T-helper 1 cell (primary cell): ENCODE results near the gene CREB5.

Experiments
- DNase-seq, 5 donors: peaks; one replicate each; pipeline ENCODE4 v3.0.0-alpha.2; 2012 to 2020

Gene CREB5

DNA sequence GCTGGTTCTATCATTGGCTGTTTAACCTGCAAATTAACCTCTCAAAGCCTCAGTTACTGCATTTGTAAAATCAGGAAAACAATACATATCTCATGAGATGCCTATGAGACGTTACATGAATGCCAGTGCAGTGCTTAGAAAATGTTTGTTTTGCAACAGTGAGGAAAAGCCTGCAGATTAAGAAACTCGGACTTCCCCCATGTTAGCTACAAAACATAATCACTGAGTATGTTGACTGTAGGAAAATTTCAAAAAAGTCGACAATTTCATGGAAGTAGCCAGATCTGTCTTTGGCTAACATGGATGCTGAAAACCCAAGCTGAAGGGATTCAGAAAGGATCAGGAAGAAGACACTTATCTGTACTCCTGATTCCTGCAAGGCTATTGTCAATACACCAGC, 424.4 kb downstream of the CREB5 start:
- no peak for DNase-seq

DNA sequence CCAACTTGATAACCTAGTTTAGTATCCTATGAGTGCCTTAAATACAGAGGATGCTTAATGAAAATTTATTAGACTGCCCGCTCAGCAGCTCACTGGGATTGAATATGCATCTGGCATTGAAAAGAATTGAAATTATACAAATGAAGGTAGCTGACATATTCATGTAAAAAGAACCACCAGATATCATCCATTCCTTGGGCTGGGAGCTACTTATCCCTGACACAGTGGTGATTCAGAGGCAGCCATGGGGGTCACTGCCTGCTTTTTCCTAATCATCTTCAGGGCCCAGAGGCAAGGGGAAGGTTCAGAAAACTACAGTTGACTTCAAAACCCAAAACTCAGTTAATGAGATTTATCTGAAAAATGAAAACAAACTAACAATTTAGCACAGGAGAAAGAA, 424.9 kb downstream of the CREB5 start:
- no peak for DNase-seq

DNA sequence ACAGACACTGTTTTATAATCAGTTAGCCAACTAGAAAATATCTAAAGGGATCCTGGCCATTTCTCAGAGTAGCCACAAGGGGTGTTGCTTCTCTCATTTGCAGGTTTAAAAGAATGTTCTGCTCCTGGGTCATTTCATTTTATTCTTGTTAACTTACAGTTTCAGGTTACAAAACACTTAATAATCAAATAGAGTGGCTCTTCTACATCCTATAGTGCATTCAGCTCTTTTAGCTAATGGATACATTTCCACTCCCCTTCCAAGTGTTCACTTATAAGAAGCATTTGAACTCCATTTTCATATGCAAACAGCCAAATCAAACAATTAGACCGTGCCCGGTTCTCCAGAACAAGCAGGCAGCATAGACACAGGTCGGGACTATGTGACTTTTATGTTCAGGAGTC, 428.3 kb downstream of the CREB5 start:
- no peak for DNase-seq

DNA sequence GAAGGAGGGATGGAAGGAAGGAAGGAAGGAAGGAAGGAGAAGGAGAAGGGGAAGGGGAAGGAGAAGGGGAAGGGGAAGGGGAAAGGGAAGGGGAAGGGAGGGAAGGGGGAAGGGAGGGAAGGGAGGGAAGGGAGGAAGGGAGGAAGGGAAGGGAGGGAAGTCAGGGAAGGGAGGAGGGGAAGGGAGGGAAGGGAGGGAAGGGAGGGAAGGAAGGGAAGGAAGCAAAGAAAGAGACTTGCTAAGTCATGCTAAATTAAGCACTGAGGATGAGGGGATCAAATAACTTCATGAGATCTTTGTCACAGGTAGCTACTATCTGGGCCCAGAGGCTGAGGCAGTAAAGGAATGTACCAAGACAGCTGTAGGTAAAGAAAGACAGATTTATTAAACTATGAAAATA, 429.4 kb downstream of the CREB5 start:
- no peak for DNase-seq

DNA sequence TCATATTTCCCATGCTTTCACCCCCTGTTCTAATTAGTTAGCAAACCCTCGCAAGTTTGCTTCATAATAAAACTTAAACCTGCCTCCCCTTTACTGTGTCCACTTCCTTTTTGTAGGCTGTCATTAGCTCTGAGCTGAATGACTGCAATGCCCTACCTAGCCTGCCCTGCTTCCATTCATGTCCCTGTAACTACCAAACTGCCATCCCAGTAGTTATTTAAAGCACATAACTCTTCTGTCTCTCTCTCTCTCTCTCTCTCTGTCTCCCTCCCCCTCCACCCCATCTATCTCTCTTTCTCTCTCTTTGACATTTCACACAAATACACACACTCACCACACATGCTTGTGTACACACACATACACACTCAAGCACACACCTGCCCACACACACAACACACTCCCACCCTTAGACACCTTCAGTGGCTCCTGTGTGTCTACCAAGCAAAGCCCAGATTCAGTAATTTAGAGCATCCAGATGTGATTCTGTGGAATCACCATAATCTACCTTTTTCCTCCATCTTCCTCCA, 430.5 kb downstream of the CREB5 start:
- DNase-seq = no peak

DNA sequence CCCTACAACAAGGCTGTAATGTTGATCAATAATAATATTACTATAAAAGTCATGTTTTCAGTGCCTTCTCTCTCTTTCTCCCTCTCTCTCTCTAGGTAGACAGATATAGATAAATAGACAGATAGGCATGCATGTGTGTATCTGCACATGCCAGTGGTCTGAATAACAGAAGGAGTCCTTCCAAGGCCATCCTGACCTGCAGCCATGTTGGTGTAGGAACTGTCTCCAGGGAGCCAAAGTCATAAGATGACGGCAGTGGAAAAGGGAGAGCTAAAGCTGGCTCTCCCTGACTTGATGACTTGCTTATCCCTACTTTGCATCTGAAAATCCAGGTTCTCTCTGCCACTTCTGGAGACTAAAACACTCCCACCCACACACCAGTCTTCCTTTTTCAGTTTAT, 432.8 kb downstream of the CREB5 start:
- no peak for DNase-seq

DNA sequence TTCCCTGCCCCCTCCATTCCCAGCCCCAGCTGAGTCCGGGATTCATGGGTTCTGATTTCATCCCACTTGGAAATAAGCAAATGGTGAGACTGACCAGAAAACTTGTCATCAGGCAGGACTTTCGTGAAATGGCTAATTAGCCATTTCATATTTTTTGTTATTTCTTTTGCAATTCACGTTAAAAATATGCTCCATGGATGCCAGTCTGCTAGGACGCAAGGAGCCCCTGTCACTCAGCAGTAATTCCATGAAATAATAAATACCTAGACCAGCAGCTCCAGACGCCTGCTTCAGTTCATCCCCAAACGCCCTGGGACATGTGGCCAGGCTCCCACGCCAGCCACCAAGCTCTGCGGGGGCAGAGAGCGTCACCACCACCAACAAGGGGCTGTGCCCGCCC, 434.9 kb downstream of the CREB5 start:
- no peak for DNase-seq

DNA sequence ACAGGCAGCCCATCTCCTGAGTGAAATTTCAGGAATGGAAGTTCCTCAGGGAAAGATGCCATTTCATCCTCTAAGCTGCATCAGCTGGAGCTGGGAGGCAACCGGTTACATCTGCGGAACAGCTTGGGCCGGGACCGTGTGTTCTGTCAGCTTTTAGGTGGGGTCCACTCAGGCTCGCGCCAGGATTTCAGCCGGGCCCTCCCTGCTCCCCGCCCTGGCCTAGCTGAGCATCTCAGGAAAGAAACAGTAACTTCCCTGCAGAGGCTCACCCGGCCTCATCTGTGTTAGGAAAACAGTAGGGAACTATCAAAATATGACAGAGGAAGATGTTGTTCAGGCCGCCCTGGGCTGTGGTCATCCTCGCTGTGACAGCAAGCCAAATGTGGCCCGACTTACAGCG, 435.4 kb downstream of the CREB5 start:
- DNase-seq = no peak

DNA sequence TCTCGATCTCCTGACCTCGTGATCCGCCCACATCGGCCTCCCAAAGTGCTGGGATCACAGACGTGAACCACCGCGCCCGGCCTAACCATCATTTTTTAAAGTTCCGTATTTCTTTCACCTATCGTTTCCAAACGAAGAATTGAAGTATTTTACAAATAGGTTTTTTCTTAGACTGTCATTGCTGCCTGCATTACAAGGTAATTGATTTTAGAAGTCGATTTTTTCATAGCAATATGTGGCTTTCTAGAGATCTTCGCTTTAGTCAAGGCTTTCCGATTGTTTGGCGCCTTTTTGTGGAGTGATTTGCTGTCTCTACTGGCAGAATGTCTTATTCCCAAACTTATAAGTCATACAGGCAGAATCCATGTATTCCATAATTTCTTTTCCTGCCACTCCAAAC, 436.6 kb downstream of the CREB5 start:
- DNase-seq = no peak

DNA sequence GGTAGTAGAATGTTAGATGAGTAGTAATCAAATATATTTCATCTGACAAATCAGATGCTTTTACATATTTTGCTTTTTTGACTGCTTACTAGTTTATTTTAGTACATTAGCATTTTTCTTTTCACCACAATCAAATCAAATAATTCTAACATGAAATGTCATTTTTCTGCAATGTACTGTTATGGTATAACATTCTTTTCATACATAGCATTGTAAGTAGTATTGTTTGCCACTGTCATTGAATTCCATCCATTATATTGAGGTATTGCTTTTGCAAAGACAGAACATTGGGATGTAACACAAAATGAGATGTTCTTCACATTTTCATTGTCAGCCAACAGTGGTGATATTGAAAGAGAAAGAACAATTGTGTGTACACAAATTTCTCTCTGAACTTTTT, 438.4 kb downstream of the CREB5 start:
- no peak for DNase-seq

DNA sequence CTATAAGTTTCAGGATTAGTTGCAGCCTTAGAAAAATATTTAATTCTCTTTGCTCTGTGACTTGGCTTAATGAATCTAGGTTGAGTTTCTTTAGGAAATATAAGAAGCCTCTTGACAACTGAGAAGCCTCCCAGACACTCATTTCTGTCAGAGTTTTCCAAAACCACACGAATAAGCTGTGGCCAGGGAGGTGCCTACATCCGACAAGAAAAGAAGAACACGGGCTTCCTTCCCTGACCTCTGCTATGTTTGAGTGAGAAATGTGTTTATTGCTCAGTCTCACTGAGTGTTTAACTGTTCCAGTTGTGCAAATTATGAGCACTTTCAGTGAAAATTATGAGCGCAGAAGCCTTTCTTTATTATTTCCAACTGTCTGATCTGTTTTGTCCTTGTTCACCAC, 440.8 kb downstream of the CREB5 start:
- no peak for DNase-seq

DNA sequence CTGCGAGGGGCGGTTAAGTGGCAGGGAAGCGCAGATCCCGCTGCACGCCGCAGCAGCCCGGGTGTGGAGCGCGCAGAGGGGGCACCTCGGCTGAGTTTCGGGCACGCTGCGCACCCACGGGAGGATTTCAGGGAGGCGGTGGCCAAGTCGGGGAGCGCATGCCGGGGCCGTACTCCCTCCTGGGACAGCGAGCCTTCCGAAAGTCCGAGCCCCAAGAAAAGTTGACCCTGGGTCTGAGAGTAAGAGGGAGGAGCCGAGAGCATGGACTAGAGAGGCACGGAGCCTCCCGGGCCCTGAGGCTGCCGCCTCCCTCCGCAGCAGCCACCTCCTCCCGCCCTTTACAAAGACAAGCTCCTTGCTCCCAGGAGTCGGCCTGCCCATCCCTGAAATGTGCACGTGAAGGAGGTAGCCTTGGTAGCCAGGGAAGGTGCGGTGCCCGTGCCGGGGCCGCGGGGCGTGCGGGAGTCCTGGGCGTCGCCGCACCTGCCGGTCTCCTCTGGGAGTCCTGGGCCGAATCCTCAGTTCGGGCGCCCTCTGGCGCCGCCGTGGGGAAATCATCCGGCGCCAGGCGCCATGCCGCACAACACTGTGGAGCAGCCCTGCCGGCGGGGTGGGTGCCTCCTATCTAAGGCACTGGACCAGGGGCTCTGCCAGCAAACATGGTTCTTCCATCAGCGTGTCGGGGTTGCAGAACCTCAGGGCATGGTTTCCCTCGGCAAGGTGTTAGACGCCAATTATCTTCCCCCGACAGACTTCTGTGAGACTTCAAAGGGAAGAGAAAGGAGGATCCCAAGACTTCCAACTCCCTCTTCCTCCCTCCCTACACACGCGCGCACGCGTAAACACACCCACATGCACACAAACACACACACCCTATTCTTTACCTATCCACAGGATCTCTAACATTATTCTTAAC, 441.8 kb downstream of the CREB5 start:
- peak in 3 of 5 donors; percentile 23 to 56 (median 28) for DNase-seq

DNA sequence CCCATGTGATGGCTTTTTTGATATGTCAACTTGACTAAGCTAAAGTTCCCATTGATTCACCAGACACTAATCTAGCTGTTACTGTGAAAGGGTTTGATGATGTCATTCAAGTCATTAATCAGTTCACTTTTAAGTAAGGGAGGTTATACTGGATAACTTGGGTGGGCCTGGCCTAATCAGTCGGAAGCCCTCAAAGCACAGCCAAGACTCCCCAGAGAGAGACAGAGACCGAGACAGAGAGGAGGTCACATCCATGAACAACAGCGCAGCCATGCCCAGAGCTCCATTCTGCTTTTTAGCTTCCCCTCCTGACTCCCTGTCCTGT, 442.4 kb downstream of the CREB5 start:
- DNase-seq = no peak

DNA sequence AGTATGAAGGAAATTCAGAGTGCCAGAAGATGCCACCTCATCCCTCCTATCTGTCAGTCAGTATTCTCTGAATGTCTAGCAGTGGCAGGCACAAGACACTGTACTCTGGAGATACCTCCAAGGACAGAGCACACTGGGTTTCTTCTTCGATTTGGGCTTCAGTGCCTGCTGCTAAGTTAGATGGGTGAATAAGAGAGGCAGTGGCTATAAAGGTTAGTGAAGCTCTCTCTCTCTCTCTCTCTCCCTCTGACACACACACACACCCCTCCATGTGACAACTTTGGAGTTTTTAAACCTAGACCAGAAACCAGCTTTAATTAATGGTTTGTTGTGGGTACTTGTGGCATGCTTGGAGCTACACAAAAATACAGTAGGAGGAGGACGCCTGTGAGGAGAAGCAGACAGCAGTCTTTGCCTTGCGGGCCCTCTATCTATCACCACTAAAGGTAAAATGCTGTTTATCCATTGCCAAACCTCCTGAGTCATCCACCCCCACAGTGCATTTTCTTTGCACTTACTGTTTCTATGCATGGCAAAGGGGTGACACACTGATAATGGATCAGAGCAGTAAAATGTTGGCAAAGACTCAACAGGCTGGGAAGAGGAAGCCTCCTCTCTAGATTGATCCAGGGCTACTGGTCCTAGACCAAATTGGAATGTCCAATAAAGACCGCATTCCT, 443.4 kb downstream of the CREB5 start:
- no peak for DNase-seq

DNA sequence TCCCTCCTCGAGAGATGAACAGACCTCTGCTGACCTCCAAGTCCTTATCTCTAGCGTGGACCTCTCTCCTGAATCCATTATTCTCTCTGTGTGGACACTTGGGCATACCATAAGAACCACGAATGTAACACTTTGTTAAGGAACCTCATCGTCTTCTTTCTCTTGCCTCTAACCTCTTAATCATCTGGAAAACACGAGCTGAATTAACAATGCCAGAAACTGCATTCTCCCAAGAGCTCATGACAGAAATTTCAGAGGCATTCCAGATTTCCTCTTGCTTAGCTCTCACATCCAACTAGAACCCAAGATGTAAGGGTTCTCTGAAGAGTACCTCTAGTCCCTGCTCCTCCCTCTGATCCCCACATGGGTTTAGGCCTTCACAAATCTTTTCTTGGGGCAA, 444.3 kb downstream of the CREB5 start:
- no peak for DNase-seq

DNA sequence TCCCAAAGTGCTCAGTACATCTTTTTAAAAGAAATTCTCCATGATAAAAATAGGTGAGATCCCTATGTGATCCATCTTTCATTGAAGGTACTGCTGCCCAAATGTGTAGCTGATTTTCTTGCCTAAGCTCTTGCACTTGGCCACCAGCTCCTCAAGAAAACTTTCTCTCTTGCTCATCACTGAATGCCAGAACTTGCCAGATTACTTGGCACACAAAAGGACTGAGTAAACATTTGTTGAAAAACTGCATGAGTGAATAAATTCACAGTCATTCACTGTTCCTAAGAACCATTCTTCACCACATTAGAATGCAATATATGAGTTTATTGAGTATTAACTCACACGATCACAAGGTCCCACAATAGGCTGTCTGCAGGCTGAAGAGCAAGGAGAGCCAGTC, 445.9 kb downstream of the CREB5 start:
- no peak for DNase-seq

DNA sequence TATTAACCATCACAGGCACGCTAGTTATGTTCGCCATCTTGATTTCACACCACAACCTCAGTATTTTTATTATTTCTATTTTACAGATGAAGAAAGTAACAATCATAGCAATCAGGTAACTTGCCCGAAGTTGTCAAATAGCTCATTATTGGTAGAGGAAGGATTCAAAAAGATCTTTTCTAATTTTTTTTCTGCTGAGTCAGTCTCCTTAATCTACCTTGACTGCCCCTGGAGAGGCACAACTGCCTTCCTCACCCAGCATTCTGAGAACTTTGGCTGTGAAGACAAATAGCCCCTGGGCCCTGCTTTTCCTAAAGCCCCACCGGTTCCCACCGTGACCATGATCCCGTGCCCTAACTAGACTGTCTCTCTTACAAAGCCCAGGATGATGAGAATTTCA, 446.6 kb downstream of the CREB5 start:
- DNase-seq = no peak

DNA sequence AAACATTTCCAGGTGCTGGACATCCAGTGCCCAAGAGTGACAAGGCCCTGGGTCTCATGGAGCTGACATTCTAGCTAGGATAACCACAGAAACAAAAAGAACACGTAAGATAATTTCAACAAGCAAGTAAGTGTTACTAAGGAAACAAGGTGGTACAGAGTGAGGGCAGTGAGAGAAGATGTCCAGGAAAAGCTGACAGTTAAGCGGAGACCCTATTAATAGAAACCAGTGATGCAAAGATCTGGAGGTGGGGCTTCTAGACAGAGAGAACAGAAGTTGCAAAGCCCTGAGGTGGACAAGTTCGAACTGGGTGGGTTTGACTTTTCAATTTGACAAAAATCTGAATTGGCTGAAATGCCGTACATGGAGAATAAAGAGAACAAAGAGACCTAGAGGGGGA, 449.5 kb downstream of the CREB5 start:
- no peak for DNase-seq

DNA sequence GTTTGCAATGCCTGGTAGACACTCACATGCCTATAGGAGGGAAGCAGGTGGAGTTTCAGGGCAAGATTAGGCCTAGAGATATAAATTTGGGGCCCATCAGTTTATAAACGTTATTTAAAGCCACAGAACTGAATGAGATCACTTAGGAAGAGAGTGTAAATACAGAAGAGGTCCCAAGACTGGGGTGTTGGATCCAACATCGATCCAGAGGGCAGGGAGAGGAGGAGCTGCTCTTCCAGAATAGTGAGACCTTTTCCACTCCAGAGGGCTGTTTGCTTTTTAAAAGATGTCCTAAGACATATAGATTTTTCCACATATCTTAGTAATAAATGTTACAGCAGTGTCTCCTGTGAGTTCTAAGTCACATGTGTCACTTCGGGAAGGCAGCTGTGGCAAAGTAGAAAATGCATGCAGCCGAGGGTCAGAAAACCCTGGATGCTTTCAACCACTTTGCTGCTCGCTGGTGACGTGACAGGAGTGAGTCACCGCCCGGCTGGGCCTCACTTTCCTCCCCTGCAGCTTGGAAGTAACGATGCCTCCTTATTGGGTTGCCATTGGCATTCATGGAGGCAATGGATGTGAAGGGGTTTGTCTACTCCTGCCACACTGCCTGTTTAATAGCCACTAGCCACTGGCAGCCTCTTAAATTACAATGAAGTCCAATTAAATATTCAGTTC, 450.4 kb downstream of the CREB5 start:
- no peak for DNase-seq

DNA sequence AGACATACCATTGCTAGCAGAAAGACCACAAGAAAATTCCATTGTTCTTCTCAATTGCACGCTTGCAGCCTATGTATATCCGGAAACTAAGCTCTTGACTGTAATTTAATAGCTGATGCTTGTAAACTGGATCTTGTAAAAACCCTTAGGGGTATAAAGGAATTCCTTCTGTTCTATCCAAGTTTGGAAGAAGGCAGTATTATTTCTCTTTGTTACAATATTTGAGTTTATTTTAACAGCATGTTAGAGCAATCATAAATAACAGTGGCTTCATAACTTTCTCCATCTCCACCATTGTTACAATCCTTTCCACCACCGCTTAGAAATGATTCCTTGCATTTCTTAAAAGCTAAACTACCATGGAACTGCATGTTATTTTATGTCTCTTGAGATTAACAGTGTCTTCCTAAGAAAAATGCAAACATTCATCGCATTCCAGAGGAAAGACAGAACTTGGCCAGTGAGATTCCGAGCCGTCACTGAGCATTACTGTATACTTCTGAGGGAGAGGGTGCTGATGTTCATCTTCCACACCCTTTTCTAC, 453.4 kb downstream of the CREB5 start:
- no peak for DNase-seq

DNA sequence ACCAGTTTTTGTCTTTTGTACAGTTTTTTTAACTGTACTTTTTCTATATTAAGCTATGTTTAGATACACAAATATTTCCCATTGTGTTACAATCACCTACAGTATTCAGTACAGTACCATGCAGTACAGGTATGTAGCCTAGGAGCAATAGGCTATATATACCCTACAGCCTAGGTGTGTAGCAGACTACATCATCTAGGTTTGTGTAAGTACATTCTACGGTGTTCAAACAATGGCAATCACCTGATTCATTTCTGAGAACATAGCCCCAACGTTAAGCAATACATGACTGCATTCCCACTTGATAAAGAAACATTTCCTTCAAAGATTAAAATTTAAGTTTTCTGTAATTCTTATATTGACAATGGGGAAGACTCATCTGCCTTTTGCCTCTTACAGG, 456.4 kb downstream of the CREB5 start:
- DNase-seq = no peak

DNA sequence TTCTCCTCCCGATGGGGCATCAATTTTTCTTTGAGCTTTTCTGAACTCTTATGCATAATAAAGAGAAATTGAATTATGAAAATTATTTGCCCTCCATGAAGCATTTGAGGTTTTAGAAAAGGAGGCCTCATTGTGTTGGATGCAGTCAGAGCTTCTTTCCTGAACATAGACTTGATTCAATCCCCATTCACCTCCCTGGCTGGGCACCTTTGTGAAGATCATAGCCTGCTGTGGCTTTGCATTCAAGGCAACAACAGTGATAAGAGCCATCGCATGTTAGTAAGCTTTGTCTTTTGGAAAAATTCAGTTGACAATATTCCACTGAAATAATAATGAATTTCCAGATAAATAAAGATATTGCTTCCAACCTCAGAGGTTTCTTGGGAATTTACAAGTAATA, 458.8 kb downstream of the CREB5 start:
- no peak for DNase-seq

DNA sequence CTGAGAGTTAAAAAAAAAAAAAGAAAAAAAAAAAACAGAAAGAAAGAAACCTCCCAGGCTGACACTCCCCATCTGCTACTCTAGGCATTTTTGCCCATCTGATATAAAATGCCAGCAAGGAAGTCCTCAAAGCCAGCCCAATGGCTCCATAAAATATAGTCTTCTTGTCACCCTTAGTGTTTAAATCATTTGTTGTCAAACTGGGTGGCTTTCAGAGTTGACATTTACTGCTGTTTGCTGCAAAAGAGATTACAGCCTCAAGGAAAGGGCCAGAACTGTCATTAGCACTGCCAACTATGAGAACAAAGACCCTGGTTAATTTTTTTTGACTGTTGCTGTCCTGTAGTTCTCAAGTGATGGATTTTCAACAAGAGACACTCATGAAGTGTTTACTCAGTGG, 459.3 kb downstream of the CREB5 start:
- no peak for DNase-seq

DNA sequence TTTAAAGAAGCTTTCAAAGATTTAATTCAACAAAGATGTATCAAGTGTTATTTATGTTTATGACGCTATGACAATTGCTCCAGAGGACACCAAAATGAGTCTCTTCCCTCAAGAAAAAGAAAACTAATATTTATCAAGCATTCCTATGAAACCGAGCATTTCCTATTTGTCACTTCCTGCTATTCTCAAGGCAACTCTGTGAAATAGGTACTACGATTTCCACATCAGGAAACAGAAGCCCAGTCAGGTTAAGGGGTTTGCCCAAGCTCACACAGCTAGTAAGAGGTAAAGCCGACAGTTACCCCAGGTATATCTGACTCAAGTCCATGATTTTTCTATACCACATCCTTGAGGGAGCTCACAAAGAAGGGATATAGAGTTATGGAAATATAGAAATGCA, 459.9 kb downstream of the CREB5 start:
- DNase-seq = no peak
